Stimulated activated CD8-positive, alpha-beta memory T cell treated with anti-CD3 and anti-CD28 coated beads, Interleukin-4, amount 100 ng/mL, for 48 hours (primary cell): ENCODE measurements around the gene PRIM1.
"Not testable (repeated sequence)": the region's sequence is repeated elsewhere in the genome, so short reads cannot be mapped to it uniquely, and the experiment has no call there.

Experiments used
- DNase-seq: peaks from one replicate; pipeline ENCODE4 v3.0.0-alpha.2; 2020

The PRIM1 gene

GRCh38 chr12:56751712-56752598 lies at the start of gene PRIM1:
Gene PRIM1 (minus strand): TSS chr12:56752323. CDS start chr12:56752298, 25 bp downstream.
- DNase-seq = peak; percentile 92

- DNase-seq = no peak
Observed at GRCh38 chr12:56800221-56800620, 48.1 kb upstream of the PRIM1 start.

DNA sequence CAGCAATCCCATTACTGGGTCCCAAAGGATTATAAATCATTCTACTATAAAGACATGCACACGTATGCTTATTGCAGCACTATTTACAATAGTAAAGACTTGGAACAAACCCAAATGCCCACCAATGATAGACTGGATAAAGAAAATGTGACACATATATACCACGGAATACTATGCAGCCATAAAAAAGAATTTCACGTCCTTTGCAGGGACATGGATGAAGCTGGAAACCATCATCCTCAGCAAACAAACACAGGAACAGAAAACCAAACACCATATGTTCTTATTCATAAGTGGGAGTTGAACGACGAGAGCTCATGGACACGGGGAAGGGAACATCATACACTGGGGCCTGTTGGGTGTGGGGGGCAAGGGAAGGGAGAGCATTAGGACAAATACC lies 47.2 kb upstream of the PRIM1 start:
- not testable (repeated sequence) for DNase-seq

GRCh38 chr12:56795791-56796190 lies 43.7 kb upstream of the PRIM1 start:
- not testable (repeated sequence) for DNase-seq

GRCh38 chr12:56795046-56795562 lies 43.0 kb upstream of the PRIM1 start:
- not testable (repeated sequence) for DNase-seq

DNA sequence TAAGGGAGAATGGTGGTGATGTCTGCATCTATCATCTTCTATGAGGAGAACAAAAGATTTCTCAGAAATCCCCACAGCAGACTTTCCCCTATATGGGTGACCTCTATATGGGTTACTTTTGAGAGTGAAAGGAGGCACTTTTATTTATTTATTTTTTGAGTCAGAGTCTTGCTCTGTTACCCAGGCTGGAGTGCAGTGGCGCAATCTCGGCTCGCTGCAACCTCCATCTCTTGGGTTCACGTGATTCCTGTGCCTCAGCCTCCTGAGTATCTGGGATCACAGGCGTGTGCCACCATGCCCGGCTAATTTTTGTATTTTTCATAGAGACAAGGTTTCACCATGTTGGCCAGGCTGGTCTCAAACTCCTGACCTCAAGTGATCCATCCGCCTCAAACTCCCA lies 41.0 kb upstream of the PRIM1 start:
- DNase-seq = not testable (repeated sequence)

DNA sequence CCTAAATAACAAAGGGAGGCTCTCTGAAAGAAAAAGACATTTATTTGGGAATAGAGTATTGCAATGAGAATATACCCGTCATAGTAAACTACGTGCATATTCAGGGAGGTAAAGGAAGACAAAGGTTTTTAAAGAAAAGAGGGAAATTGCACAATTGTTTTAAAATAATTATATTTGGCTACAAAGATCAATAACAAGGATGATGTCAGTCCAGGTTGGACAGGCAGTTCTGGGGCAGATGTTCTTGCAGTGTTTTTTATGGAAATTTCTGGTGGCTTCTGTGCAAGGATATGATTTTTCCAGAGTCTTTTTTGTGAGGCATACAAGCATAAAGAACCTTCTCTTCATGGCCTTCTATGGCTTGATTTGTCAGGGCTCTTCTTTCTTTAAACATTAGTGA lies 40.6 kb upstream of the PRIM1 start:
- DNase-seq = no peak

GRCh38 chr12:56789429-56789828 lies 37.3 kb upstream of the PRIM1 start:
- not testable (repeated sequence) for DNase-seq

- no peak for DNase-seq
Observed at GRCh38 chr12:56787498-56787897, 35.4 kb upstream of the PRIM1 start.

GRCh38 chr12:56785874-56786273 lies 33.8 kb upstream of the PRIM1 start:
- DNase-seq = no peak

DNA sequence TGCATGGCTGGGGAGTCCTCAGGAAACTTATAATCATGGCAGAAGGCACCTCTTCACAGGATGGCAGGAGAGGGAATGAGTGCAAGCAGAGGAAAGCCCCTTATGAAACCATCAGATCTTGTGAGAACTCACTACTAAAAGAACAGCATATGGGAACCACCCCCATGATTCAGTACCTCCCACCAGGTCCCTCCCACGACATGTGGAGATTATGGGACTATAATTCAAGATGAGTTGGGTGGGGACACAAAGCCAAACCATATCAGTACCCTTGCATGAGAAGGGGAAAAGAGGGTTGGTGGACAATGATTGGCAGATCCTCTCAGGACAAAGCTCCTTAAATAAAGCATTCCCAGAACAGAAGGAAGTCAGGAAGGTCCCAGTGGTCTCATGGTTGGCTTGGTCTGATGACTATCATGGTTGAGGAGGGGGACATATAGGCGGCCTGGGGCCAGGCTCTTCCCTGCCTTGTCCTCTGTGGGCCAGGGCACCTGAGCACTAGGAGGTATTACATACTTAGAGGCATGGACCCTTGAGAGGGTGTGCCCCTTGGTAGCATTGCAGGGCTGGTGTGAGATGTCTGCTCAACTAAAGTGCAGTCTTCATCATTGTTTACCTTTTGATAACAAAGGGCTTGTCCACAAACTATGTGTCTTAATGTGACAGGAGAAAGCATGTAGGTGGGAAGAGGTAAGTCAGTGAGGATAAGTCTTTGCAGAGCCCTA lies 33.2 kb upstream of the PRIM1 start:
- DNase-seq = no peak

DNA sequence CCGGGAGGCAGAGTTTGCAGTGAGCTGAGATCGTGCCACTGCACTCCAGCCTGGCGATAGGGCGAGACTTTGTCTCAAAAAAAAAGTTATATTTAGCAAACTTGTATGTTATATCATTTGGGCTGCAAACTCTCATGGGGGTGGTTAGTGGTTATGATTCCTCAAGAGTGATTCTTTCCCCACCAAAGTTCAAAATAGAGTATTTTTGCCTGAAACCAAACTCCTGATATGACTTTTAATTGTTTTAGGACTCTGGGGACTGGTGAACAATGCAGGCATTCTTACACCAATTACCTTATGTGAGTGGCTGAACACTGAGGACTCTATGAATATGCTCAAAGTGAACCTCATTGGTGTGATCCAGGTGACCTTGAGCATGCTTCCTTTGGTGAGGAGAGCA lies 29.6 kb upstream of the PRIM1 start:
- no peak for DNase-seq

DNA sequence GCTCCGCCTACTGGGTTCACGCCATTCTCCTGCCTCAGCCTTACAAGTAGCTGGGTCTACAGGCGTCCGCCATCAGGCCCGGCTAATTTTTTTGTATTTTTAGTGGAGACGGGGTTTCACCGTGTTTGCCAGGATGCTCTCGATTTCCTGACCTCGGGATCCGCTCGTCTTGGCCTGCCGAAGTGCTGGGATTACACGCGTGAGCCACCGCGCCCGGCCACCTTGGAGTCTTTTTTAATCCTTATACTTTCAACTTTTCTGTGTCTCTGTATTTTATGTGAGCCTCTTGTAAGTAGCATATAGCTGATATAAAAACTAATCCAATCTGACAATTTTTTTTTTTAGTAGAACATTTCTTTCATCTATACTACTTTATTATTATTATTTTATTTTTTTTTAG lies 26.6 kb upstream of the PRIM1 start:
- no peak for DNase-seq

DNA sequence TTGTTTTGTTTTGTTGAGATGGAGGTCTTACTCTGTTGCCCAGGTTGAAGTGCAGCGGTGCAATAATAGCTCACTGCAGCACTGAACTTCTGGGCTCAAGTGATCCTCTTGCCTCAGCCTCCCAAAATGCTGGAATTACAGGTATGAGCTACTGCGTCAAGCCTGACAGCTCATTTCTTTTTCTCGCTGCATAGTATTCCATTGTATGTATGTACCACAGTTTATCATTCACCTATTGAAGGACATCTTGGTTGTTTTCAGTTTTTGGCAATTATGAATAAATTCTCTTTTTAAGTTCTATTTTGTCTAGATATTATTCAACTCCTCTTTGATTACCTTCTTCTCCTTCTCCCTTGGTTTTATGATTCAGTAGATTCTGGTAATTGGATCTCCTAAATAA lies 24.5 kb upstream of the PRIM1 start:
- no peak for DNase-seq

GRCh38 chr12:56775638-56776037 lies 23.5 kb upstream of the PRIM1 start:
- no peak for DNase-seq

- DNase-seq = no peak
Observed at GRCh38 chr12:56773113-56773512, 21.0 kb upstream of the PRIM1 start.

GRCh38 chr12:56772625-56773024 lies 20.5 kb upstream of the PRIM1 start:
- DNase-seq = no peak

DNA sequence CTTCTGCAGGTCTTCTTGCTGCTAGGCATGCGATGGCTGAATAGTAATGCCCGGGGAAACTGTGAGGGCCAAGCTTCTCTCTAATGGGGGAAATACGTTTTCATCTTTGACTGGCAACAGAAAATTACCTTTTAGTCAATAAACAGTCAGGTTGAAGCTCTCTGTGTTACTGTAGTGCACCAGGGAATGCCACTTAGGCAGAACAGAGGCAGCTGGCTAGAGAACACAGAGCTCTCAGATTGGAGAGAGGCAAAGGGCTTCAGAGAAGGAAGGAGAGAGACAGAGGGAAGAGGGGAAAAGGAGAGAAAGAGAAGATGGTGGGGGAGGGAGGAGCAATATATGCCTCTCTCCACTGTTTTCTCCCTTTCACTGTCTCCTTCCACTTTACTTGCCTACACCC lies 17.7 kb upstream of the PRIM1 start:
- no peak for DNase-seq

DNA sequence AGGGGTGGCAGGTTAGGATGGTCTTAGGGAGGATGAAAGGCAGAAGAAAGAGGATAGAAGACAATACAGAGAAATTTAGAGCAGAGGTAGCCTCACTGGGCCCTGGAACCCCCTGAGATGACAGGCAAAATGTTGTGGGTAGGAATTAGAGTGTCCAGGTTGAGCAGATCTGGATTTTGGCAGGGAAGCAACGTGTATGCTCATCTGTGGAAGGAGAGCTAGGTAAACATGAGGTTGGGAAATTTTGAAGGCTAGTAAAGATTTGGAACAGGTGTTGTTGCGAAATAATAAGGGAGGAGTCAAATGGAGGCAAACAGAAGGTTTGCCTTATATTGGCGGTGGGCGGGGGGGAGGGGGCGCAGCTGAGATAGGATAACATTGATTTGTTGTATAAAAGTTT lies 16.3 kb upstream of the PRIM1 start:
- no peak for DNase-seq

- no peak for DNase-seq
Observed at GRCh38 chr12:56766535-56766934, 14.4 kb upstream of the PRIM1 start.

- DNase-seq = no peak
Observed at GRCh38 chr12:56763753-56764657, 11.9 kb upstream of the PRIM1 start.

GRCh38 chr12:56761812-56762211 lies 9.7 kb upstream of the PRIM1 start:
- DNase-seq = no peak

DNA sequence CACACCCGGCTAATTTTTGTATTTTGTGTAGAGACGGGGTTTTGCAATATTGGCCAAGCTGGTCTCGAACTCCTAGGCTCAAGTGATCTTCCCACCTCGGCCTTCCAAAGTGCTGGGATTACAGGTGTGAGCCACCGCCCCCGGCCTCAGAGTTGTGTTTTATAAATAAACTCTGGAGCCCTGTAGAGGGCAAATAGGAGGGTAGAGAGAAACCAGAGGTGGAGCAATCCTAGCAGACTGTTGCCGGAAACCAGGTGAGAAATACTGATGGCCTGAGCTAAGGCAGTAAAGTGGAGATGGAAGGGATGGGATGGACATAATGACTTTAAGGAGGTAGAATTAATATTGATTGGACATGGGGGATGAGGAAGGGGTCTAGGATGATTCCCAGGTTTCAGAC lies 8.3 kb upstream of the PRIM1 start:
- DNase-seq = no peak
